Keratinocyte (primary cell): Measurements from ENCODE around the gene EPSTI1. TPM values are rescaled to one million over a fixed set of nuclear protein-coding genes. Genes with fewer than 3 reads are reported as not detected.

Experiments used
- DNase-seq: peaks from one replicate; pipeline ENCODE4 v3.0.0-alpha.2; 2011; ENCODE audit warnings: low read depth, missing footprints, low spot score
- FAIRE-seq: peaks from 2 replicates; lab custom pipeline; 2011; peaks lifted over from hg19 to GRCh38; lab: Jason Lieb, UNC
- H2AFZ ChIP-seq: 2 replicates; pipeline ENCODE4 v1.6.0; 2012; ENCODE audit warnings: low read length, control low read depth, inconsistent platforms; ENCODE audit not compliant: control insufficient read depth
- H3K27ac ChIP-seq: 2 replicates; pipeline ENCODE4 v1.5.1; 2011; ENCODE audit warnings: low read length; ENCODE audit not compliant: control insufficient read depth, insufficient read depth
- H3K27me3 ChIP-seq: 3 replicates; pipeline ENCODE4 v1.6.0; 2011; ENCODE audit warnings: low read length; ENCODE audit not compliant: control insufficient read depth, insufficient read depth; ENCODE audit errors: extremely low read depth
- H3K36me3 ChIP-seq, 2 experiments: 2 replicates in 1 of 2; 3 replicates in 1 of 2; pipeline ENCODE4 v1.5.1; 2011; ENCODE audit warnings: low read length in 2 of 2, mild to moderate bottlenecking in 1 of 2; ENCODE audit not compliant: control insufficient read depth in 2 of 2, insufficient read depth in 2 of 2; ENCODE audit errors: extremely low read depth in 1 of 2
- H3K4me1 ChIP-seq: 3 replicates; pipeline ENCODE4 v1.5.1; 2011; ENCODE audit warnings: low read length; ENCODE audit not compliant: control insufficient read depth, insufficient read depth; ENCODE audit errors: extremely low read depth
- H3K4me2 ChIP-seq: 3 replicates; pipeline ENCODE4 v1.6.0; 2011; ENCODE audit warnings: low read depth, low read length; ENCODE audit not compliant: control insufficient read depth, insufficient read depth; ENCODE audit errors: extremely low read depth
- H3K4me3 ChIP-seq, 3 experiments: fragments of 200-600 bp in 1 of 3; sonication (generic) in 1 of 3; 2 replicates in 2 of 3; 3 replicates in 1 of 3; pipeline ENCODE4 v1.5.1; 2011 to 2016; ENCODE audit warnings: low read length in 3 of 3, mild to moderate bottlenecking in 3 of 3, control low read depth in 2 of 3, inconsistent platforms in 1 of 3, low read depth in 1 of 3, mixed read lengths in 1 of 3, mixed run types in 1 of 3, moderate library complexity in 1 of 3; ENCODE audit not compliant: control insufficient read depth in 2 of 3, insufficient read depth in 2 of 3; ENCODE audit errors: extremely low read depth in 1 of 3
- H3K79me2 ChIP-seq: 2 replicates; pipeline ENCODE4 v1.6.0; 2012; ENCODE audit warnings: low read length; ENCODE audit not compliant: control insufficient read depth, insufficient read depth
- H3K9ac ChIP-seq: 3 replicates; pipeline ENCODE4 v1.6.0; 2011; ENCODE audit warnings: low read length; ENCODE audit not compliant: control insufficient read depth, insufficient read depth; ENCODE audit errors: extremely low read depth
- H3K9me1 ChIP-seq: 3 replicates; pipeline ENCODE4 v1.6.0; 2011; ENCODE audit warnings: low read length; ENCODE audit not compliant: control insufficient read depth, insufficient read depth; ENCODE audit errors: extremely low read depth
- H3K9me3 ChIP-seq: 2 replicates; pipeline ENCODE4 v1.5.1; 2012; ENCODE audit warnings: low read depth, low read length; ENCODE audit not compliant: control insufficient read depth
- H4K20me1 ChIP-seq: 3 replicates; pipeline ENCODE4 v1.6.0; 2011; ENCODE audit warnings: low read length; ENCODE audit not compliant: control insufficient read depth, insufficient read depth; ENCODE audit errors: extremely low read depth
- CTCF ChIP-seq, 3 experiments: IDR thresholded peaks in 1 of 3; conservative IDR thresholded peaks in 1 of 3; optimal IDR thresholded peaks in 1 of 3; 2 replicates in 2 of 3; 3 replicates in 1 of 3; pipeline versions ENCODE3 to v1.5.1; 2011; ENCODE audit warnings: low read length in 3 of 3, mild to moderate bottlenecking in 3 of 3, moderate library complexity in 2 of 3, control low read depth in 1 of 3, inconsistent platforms in 1 of 3; ENCODE audit not compliant: insufficient read depth in 2 of 3; ENCODE audit errors: extremely low read depth in 1 of 3
- EZH2 ChIP-seq: IDR thresholded peaks from one replicate; pipeline ENCODE4 v1.6.1; 2012; ENCODE audit warnings: inconsistent platforms, mild to moderate bottlenecking, low read length, moderate library complexity
- dilution Hi-C: fragments of 300-500 bp; cut with MboI; formaldehyde crosslinking; loops from one replicate; pipeline ENCODE4 v1.7.0; 2020; ENCODE audit warnings: low sequenced_read_pairs; ENCODE audit not compliant: extremely low pct_ligation_motif_present
- polyA plus RNA-seq, 5 experiments: library from polyadenylated mRNA; depleted of rRNA in 3 of 5; stranded (reverse) in 3 of 5; stranded (forward) in 1 of 5; unstranded in 1 of 5; fragments of >200 nt; gene quantifications; 1 replicate in 1 of 5; 2 replicates in 3 of 5; 3 replicates in 1 of 5; pipeline versions ENCODE4 v1.2.1 to v1.2.3, GENCODE V29; 2011 to 2012; ENCODE audit warnings: missing spikeins in 2 of 5, low read depth in 1 of 5, low replicate concordance in 1 of 5

EPSTI1 gene
- polyA plus RNA-seq, 1 donor (not counting 4 experiments of a cell fraction or from before 2014, with no cell fraction given) = 13.0 TPM

GRCh38 chr13:42976066-42976465, 16.0 kb downstream of the EPSTI1 start:
- H3K79me2 ChIP-seq = no peaks in the 10 kb centered on the region
- no peak overlapping the region for H2AFZ ChIP-seq
- no peak overlapping the region for H3K4me2 ChIP-seq
- no peak for FAIRE-seq
- no peak overlapping the region for H3K27ac ChIP-seq
- no peaks in the 10 kb centered on the region for H3K9me3 ChIP-seq
- no peak overlapping the region for H3K4me3 ChIP-seq
- no peaks in the 10 kb centered on the region for H3K9me1 ChIP-seq
- H3K36me3 ChIP-seq = no peaks in the 10 kb centered on the region
- TF ChIP-seq EZH2 (no peak), CTCF (optimal IDR thresholded peaks at IDR 0.05 in 1 of 3, IDR thresholded peaks at IDR 0.05 in 1 of 3, conservative IDR thresholded peaks at IDR 0.05 in 1 of 3; ENCODE audit: extremely low read depth in 1 of 3, insufficient read depth in 2 of 3, low read length in 3 of 3) (no peak)
- no peaks in the 10 kb centered on the region for H4K20me1 ChIP-seq
- H3K4me1 ChIP-seq = peaks cover 1% of the 10 kb centered on the region
- no peak overlapping the region for H3K9ac ChIP-seq
- dilution Hi-C loops = no loop called here
- no peaks in the 10 kb centered on the region for H3K27me3 ChIP-seq
- no peak for DNase-seq

GRCh38 chr13:42973581-42973980, 18.5 kb downstream of the EPSTI1 start:
- H3K36me3 ChIP-seq = peaks cover 0 to 2% of the 10 kb centered on the region in 2 experiments
- no peaks in the 10 kb centered on the region for H3K27me3 ChIP-seq
- dilution Hi-C loops = no loop called here
- FAIRE-seq (no peak), DNase-seq (no peak)
- no peak overlapping the region for H3K4me3 ChIP-seq
- no peaks in the 10 kb centered on the region for H3K9me1 ChIP-seq
- H3K9me3 ChIP-seq = no peaks in the 10 kb centered on the region
- H2AFZ ChIP-seq = no peak overlapping the region
- H3K9ac ChIP-seq = no peak overlapping the region
- no peak overlapping the region for H3K4me2 ChIP-seq
- H3K27ac ChIP-seq = no peak overlapping the region
- peaks cover 13% of the 10 kb centered on the region for H3K4me1 ChIP-seq
- H4K20me1 ChIP-seq = no peaks in the 10 kb centered on the region
- TF ChIP-seq EZH2 (no peak), CTCF (optimal IDR thresholded peaks at IDR 0.05 in 1 of 3, IDR thresholded peaks at IDR 0.05 in 1 of 3, conservative IDR thresholded peaks at IDR 0.05 in 1 of 3; ENCODE audit: extremely low read depth in 1 of 3, insufficient read depth in 2 of 3, low read length in 3 of 3) (no peak)
- H3K79me2 ChIP-seq = no peaks in the 10 kb centered on the region
